GM18526 (cell line): ENCODE measurements around the gene MRFAP1.

Experiments used
- POLR2A ChIP-seq: IDR thresholded peaks from 3 replicates; pipeline ENCODE4 v1.6.1; 2011; ENCODE audit not compliant: insufficient read length; ENCODE audit errors: extremely low read depth

The MRFAP1 gene

DNA sequence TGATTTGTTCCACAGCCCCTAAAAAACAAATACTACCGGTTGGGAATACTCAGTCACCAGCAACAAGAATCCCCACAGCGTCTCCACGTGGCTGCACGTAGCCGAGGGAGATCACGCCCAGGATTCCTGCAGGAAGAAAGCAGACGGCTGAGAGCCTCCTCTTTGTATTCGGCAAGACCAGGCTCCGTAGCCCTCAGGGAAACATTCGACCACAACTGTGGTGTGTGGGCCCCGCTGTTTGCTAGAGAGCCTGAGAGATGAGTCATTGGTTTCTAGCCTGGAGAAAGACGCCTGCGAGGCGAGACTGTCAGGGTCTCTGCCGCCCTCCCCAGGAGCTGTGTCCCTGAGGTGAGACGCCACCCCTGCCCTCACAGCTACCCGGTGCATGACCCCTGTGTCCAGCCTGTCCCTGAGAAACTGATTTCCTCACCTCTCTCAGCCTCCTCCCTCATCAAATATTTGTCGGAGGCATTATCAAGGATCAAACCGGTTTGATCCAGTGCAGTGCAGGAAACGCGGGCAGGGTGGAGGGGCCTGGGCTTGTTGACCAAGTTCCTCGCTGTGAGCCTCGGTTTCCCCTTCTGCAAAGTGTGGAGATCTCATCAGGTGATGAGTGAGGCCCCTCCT is 48.5 kb downstream of the MRFAP1 start:
- no peak for TF ChIP-seq POLR2A

GRCh38 chr4:6689506-6689960 is 49.0 kb downstream of the MRFAP1 start:
- no peak for TF ChIP-seq POLR2A
